Transverse colon (tissue), 3 donors: ENCODE measurements around the gene ALOX15B.

ENCODE experiments used
- CTCF ChIP-seq, 5 experiments: fragments of 200-600 bp in 3 of 5; fragments of 450-650 bp in 2 of 5; sonication (generic) in 3 of 5; IDR thresholded peaks; 1 replicate in 2 of 5; 2 replicates in 3 of 5; pipeline ENCODE4 v1.5.1; 2016 to 2017; ENCODE audit warnings: antibody characterized with exemption in 5 of 5, inconsistent platforms in 3 of 5, mild to moderate bottlenecking in 2 of 5, moderate library complexity in 1 of 5
- POLR2A ChIP-seq: fragments of 450-650 bp; IDR thresholded peaks from one replicate; pipeline ENCODE4 v1.6.1; 2016; ENCODE audit warnings: antibody characterized with exemption, mild to moderate bottlenecking, moderate library complexity

GRCh38 chr17:7989781-7990655, 48.8 kb upstream of the ALOX15B start:
- TF ChIP-seq POLR2A: no peak
- peak; percentile 94 to 99 (median 97) for TF ChIP-seq CTCF (IDR thresholded peaks at IDR 0.05)
